HFF-Myc (cell line): ENCODE results near the gene TFAP2C.
A peak's percentile ranks its signal among the peaks of the same experiment; 100 is the strongest.

Experiments
- DNase-seq: peaks from one replicate; pipeline ENCODE4 v3.0.0-alpha.2; 2011; ENCODE audit warnings: low read depth; ENCODE audit errors: extremely low read depth
- H3K4me3 ChIP-seq: replicated peaks from 2 replicates; pipeline ENCODE4 v1.5.1; 2011; ENCODE audit warnings: low read depth, mild to moderate bottlenecking, control low read depth, low read length
- TF ChIP-seq, protein P1 (sequence below): IDR thresholded peaks from 2 replicates; pipeline ENCODE4 v1.5.1; 2012; ENCODE audit warnings: mild to moderate bottlenecking, low read depth, low read length, control low read depth; ENCODE audit errors: missing control alignments

Gene TFAP2C

GRCh38 chr20:56625837-56626236, 3.3 kb upstream of the TFAP2C start:
- no peak for DNase-seq
- TF ChIP-seq, protein P1, sequence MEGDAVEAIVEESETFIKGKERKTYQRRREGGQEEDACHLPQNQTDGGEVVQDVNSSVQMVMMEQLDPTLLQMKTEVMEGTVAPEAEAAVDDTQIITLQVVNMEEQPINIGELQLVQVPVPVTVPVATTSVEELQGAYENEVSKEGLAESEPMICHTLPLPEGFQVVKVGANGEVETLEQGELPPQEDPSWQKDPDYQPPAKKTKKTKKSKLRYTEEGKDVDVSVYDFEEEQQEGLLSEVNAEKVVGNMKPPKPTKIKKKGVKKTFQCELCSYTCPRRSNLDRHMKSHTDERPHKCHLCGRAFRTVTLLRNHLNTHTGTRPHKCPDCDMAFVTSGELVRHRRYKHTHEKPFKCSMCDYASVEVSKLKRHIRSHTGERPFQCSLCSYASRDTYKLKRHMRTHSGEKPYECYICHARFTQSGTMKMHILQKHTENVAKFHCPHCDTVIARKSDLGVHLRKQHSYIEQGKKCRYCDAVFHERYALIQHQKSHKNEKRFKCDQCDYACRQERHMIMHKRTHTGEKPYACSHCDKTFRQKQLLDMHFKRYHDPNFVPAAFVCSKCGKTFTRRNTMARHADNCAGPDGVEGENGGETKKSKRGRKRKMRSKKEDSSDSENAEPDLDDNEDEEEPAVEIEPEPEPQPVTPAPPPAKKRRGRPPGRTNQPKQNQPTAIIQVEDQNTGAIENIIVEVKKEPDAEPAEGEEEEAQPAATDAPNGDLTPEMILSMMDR: no peak
- H3K4me3 ChIP-seq: no peak overlapping the region

- no peak for DNase-seq
- TF ChIP-seq, protein P1: peak; percentile 66
- no peak overlapping the region for H3K4me3 ChIP-seq
Observed at GRCh38 chr20:56626367-56627121, 2.6 kb upstream of the TFAP2C start.

GRCh38 chr20:56627122-56628014, 1.7 kb upstream of the TFAP2C start:
- TF ChIP-seq, protein P1: no peak
- DNase-seq: no peak
- no peak overlapping the region for H3K4me3 ChIP-seq

- peak overlapping the region; percentile 60 for H3K4me3 ChIP-seq
- DNase-seq: no peak
- TF ChIP-seq, protein P1: no peak
Observed at GRCh38 chr20:56628015-56628872, 862 bp upstream of the TFAP2C start.

DNA sequence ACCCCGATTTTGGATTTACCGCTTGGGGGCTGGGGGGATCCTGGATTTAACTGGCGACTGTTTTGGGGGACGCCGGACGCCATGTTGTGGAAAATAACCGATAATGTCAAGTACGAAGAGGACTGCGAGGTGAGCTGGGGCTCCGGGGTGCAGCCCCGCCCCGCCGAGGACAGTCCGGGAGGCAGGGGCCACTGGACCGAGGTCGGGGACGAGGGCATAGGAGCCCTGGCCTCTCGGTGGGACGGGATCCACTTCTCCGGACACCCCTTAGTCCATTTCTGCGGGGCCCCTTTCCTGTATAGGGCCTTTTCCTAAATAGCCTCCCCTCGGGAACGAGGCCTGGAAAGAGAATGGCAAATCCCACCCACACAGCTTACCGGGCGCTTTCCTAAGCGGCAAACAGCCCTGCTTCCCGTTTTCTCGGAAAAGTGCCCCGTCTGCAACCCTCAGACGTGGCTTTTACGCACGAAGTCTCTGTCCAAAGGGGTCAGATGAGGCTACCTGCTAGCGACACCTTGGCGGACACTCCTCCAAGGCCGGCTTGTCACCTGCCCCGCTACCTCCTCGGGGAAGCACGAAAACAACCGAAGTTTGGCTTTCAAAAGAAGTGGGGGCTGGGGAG, 469 bp downstream of the TFAP2C start:
- DNase-seq: no peak
- TF ChIP-seq, protein P1: no peak
- H3K4me3 ChIP-seq: peak overlapping the region; percentile 60

- TF ChIP-seq, protein P1: peak; percentile 85
- peak overlapping the region; percentile 60 for H3K4me3 ChIP-seq
Observed at GRCh38 chr20:56630086-56630493, 984 bp downstream of the TFAP2C start.

More at GRCh38 chr20:56630086-56630493, 984 bp downstream of the TFAP2C start:
- DNase-seq: no peak
